Endothelial cell of umbilical vein (primary cell): Measurements from ENCODE around the gene FAM180A. TPM values are rescaled to one million over a fixed set of nuclear protein-coding genes. Genes with fewer than 3 reads are reported as not detected.

Source experiments
- BruUV-seq: library from RNA; stranded (reverse); fragments of 400-500 nt; replicated peaks from 2 replicates; lab custom pipeline; 2021; lab: Mats Ljungman, UMichigan
- CTCF ChIA-PET: fragments of 300-600, 350-600 bp; sonication (Branson Sonifier 250); formaldehyde crosslinking; loops from one replicate; lab custom pipeline; 2021; ENCODE audit warnings: antibody characterized with exemption, inconsistent platforms; lab: Charles Lee
- POLR2A ChIA-PET: fragments of 300-600, 350-600 bp; sonication (Branson Sonifier 250); formaldehyde crosslinking; loops from one replicate; lab custom pipeline; 2021; ENCODE audit warnings: antibody characterized with exemption, inconsistent platforms; lab: Charles Lee
- DNase-seq: peaks from one replicate; pipeline ENCODE4 v3.0.0-alpha.2; 2011; ENCODE audit warnings: low read depth, low spot score
- FAIRE-seq: peaks from 2 replicates; lab custom pipeline; 2011; peaks lifted over from hg19 to GRCh38; lab: Jason Lieb, UNC
- H2AFZ ChIP-seq: 2 replicates; pipeline ENCODE4 v1.6.0; 2012; ENCODE audit warnings: low read depth, low read length, control low read depth, inconsistent platforms
- H3K27ac ChIP-seq: 2 replicates; pipeline ENCODE4 v1.5.1; 2011; ENCODE audit warnings: low read depth, mild to moderate bottlenecking, control low read depth, low read length, moderate library complexity; ENCODE audit not compliant: insufficient read depth
- H3K27me3 ChIP-seq, 2 experiments: 2 replicates each; pipeline versions ENCODE4 v1.6.0 to v1.6.1; 2011; ENCODE audit warnings: low read length in 2 of 2, mixed read lengths in 1 of 2; ENCODE audit not compliant: control insufficient read depth in 2 of 2, insufficient read depth in 2 of 2
- H3K36me3 ChIP-seq, 2 experiments: 2 replicates in 1 of 2; 3 replicates in 1 of 2; pipeline ENCODE4 v1.5.1; 2011; ENCODE audit warnings: low read length in 2 of 2, mild to moderate bottlenecking in 1 of 2, moderate library complexity in 1 of 2; ENCODE audit not compliant: control insufficient read depth in 2 of 2, insufficient read depth in 2 of 2; ENCODE audit errors: extremely low read depth in 1 of 2
- H3K4me1 ChIP-seq: 3 replicates; pipeline ENCODE4 v1.5.1; 2011; ENCODE audit warnings: mild to moderate bottlenecking, low read length; ENCODE audit not compliant: control insufficient read depth, insufficient read depth; ENCODE audit errors: extremely low read depth
- H3K4me2 ChIP-seq: 2 replicates; pipeline ENCODE4 v1.6.1; 2011; ENCODE audit warnings: low read length, control low read depth, mixed read lengths; ENCODE audit not compliant: insufficient read depth
- H3K4me3 ChIP-seq, 3 experiments: fragments of 200-600 bp in 1 of 3; sonication (generic), shearing (Covaris generic) in 1 of 3; replicated peaks in 1 of 3; 2 replicates each; pipeline ENCODE4 v1.5.1; 2011 to 2016; ENCODE audit warnings: control low read depth in 3 of 3, low read length in 3 of 3, mild to moderate bottlenecking in 2 of 3, inconsistent platforms in 1 of 3, low read depth in 1 of 3, moderate library complexity in 1 of 3; ENCODE audit not compliant: insufficient read depth in 1 of 3
- H3K79me2 ChIP-seq: 2 replicates; pipeline ENCODE4 v1.6.0; 2012; ENCODE audit warnings: low read length, inconsistent platforms; ENCODE audit not compliant: control insufficient read depth, insufficient read depth
- H3K9ac ChIP-seq: replicated peaks from 2 replicates; pipeline ENCODE3; 2011; ENCODE audit warnings: low read length, control low read depth; ENCODE audit not compliant: insufficient read depth; ENCODE audit errors: extremely low read depth
- H3K9me1 ChIP-seq: replicated peaks from 3 replicates; pipeline ENCODE4 v1.6.0; 2011; ENCODE audit warnings: mild to moderate bottlenecking, low read length; ENCODE audit not compliant: control insufficient read depth, insufficient read depth; ENCODE audit errors: extremely low read depth
- H3K9me3 ChIP-seq: replicated peaks from 2 replicates; pipeline ENCODE4 v1.5.1; 2012; ENCODE audit warnings: low read length, inconsistent platforms; ENCODE audit not compliant: control insufficient read depth, insufficient read depth
- H4K20me1 ChIP-seq: replicated peaks from 2 replicates; pipeline ENCODE3; 2011; ENCODE audit warnings: mild to moderate bottlenecking, low read length; ENCODE audit not compliant: control insufficient read depth, insufficient read depth; ENCODE audit errors: extremely low read depth
- GATA2 ChIP-seq: IDR thresholded peaks from 2 replicates; pipeline ENCODE4 v1.7.0; 2011; ENCODE audit warnings: low read depth, mild to moderate bottlenecking, moderate library complexity, mixed read lengths, low read length; ENCODE audit not compliant: insufficient read length, insufficient read depth
- POLR2AphosphoS5 ChIP-seq: IDR thresholded peaks from 2 replicates; pipeline ENCODE4 v1.6.1; 2012; ENCODE audit warnings: low read depth, mild to moderate bottlenecking, control low read depth, low read length, moderate library complexity; ENCODE audit not compliant: insufficient read depth
- dilution Hi-C: fragments of 300-500 bp; cut with MboI; formaldehyde crosslinking; loops from one replicate; pipeline ENCODE4 v1.15.0; 2019; ENCODE audit warnings: low sequenced_read_pairs; ENCODE audit not compliant: extremely low pct_ligation_motif_present
- intact Hi-C: fragments of 100-400 bp; cut with micrococcal nuclease; formaldehyde crosslinking; loops from one replicate; pipeline ENCODE4 v1.10.0; 2022
- polyA plus RNA-seq, 4 experiments: library from polyadenylated mRNA; depleted of rRNA in 3 of 4; stranded (reverse) in 3 of 4; unstranded in 1 of 4; fragments of >200 nt; gene quantifications; 2 replicates each; pipeline versions ENCODE4 v1.2.1 to v1.2.3, GENCODE V29; 2011 to 2012; ENCODE audit warnings: missing spikeins in 1 of 4
- total RNA-seq: library from RNA; stranded (reverse); gene quantifications from 2 replicates; pipeline ENCODE4 v1.2.3, GENCODE V29; 2021

FAM180A gene
- total and polyA plus RNA-seq, 2 donors (not counting 3 experiments of a cell fraction or from before 2014, with no cell fraction given): not detected

DNA sequence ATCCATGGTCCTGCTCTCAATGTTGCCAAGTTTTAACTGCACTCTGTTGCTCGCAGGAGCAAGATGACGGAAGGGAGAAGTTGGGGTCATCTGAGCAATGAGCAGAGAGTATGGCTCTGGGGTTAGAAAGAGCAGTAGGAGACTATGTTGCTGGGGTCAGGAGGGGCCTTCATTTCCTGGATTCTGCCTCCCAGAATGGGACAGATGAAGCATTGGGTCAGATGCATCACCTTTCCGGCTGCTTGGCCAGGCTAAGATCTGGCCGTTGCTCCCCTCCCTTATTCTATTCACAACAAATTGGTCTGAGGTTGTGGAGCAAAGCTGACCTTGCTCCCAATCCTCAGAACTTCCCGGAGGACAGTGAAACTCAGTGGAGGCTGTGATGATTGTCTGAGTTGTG is 63.9 kb downstream of the FAM180A start:
- DNase-seq (no peak), FAIRE-seq (peak; percentile 4)
- Histone ChIP-seq H4K20me1 (no peaks in the 10 kb centered on the region), H3K79me2 (no peaks in the 10 kb centered on the region), H3K9ac (no peak overlapping the region), H3K9me1 (no peaks in the 10 kb centered on the region), H3K9me3 (no peaks in the 10 kb centered on the region), H3K27ac (peak overlapping the region; percentile 28), H3K27me3 (no peaks in the 10 kb centered on the region), H3K4me3 (no peak overlapping the region), H3K4me1 (peaks cover 16% of the 10 kb centered on the region), H2AFZ (no peak overlapping the region), H3K4me2 (no peak overlapping the region), H3K36me3 (peaks cover 0 to 2% of the 10 kb centered on the region in 2 experiments)
- no peak for TF ChIP-seq POLR2AphosphoS5
- ChIA-PET CTCF (interaction anchor here (0.6 to 6.0 kb wide), 7 partner anchors 9 to 410 kb away, joined by 3 to 53 read pairs (median 3); no protein-coding TSS in a partner anchor), POLR2A (no interaction called here)
- intact Hi-C loops: no loop called here
- dilution Hi-C loops: no loop called here
- no TSS peak for BruUV-seq

- Histone ChIP-seq H3K36me3 (peaks cover 0 to 2% of the 10 kb centered on the region in 2 experiments), H2AFZ (no peak overlapping the region), H4K20me1 (no peaks in the 10 kb centered on the region), H3K79me2 (no peaks in the 10 kb centered on the region), H3K4me3 (no peak overlapping the region), H3K9me1 (no peaks in the 10 kb centered on the region), H3K27me3 (no peaks in the 10 kb centered on the region), H3K9me3 (no peaks in the 10 kb centered on the region), H3K27ac (no peak overlapping the region), H3K4me2 (no peak overlapping the region), H3K9ac (no peak overlapping the region), H3K4me1 (peaks cover 16% of the 10 kb centered on the region)
- intact Hi-C loops: no loop called here
- no TSS peak for BruUV-seq
- DNase-seq: no peak
- peak; percentile 59 for FAIRE-seq
- dilution Hi-C loops: no loop called here
- TF ChIP-seq GATA2: no peak
- peak; percentile 29 for TF ChIP-seq POLR2AphosphoS5
- POLR2A ChIA-PET: no interaction called here
- CTCF ChIA-PET: interaction anchor here (0.6 to 6.0 kb wide), 3 partner anchors 9 to 12 kb away, joined by 3 to 53 read pairs (median 3); no protein-coding TSS in a partner anchor
These were observed 64.5 kb downstream of the FAM180A start for GRCh38 chr7:135684136-135684535.
